K562 (cell line): ENCODE measurements around the gene LMO3. TPM values are rescaled to one million over a fixed set of nuclear protein-coding genes. Genes with fewer than 3 reads are reported as not detected.

Experiments
- ATAC-seq: fragments of 200-7000 bp; cut with Tn5 transposase; 3 replicates; pipeline ENCODE4 v1.9.1; 2020; ENCODE audit warnings: moderate library complexity
- BruUV-seq: library from RNA; stranded (reverse); fragments of 400-500 nt; replicated peaks from 2 replicates; lab custom pipeline; 2021; lab: Mats Ljungman, UMichigan
- CTCF ChIA-PET: fragments of 300-600 bp; formaldehyde crosslinking; extraction: SDS; loops from one replicate; lab custom pipeline; 2021; ENCODE audit warnings: low intra/inter-chr PET ratio; lab: Yijun Ruan, JAX
- POLR2A ChIA-PET: fragments of 300-600, 350-650 bp; sonication (Branson Sonifier 250); formaldehyde crosslinking; extraction: SDS; loops from one replicate; lab custom pipeline; 2021; ENCODE audit warnings: antibody characterized with exemption, inconsistent platforms; lab: Yijun Ruan, JAX
- DNase-seq, 4 experiments: peaks; one replicate each; pipeline versions ENCODE4 v3.0.0 to v3.0.0-alpha.2; 2011 to 2018; ENCODE audit warnings: low spot score in 3 of 4, mixed read lengths in 3 of 4; ENCODE audit errors: extremely low read depth in 1 of 4
- FAIRE-seq: peaks from 2 replicates; lab custom pipeline; 2011; peaks lifted over from hg19 to GRCh38; lab: Jason Lieb, UNC
- H2AFZ ChIP-seq: 2 replicates; pipeline ENCODE4 v1.6.0; 2011; ENCODE audit warnings: low read depth, low read length, control low read depth, inconsistent platforms
- H3K27ac ChIP-seq: fragments of 200-600 bp; 3 replicates; pipeline ENCODE4 v1.8.0; 2011; ENCODE audit warnings: low read depth, mild to moderate bottlenecking, control low read depth, inconsistent platforms, low read length, moderate library complexity, mixed read lengths; ENCODE audit errors: extremely low read depth
- H3K27me3 ChIP-seq, 2 experiments: fragments of 300-600 bp in 1 of 2; 2 replicates in 1 of 2; 3 replicates in 1 of 2; pipeline versions ENCODE4 v1.6.0 to v1.8.0; 2011; ENCODE audit warnings: inconsistent platforms in 2 of 2, low read length in 2 of 2, mild to moderate bottlenecking in 1 of 2, mixed read lengths in 1 of 2, moderate library complexity in 1 of 2; ENCODE audit not compliant: control insufficient read depth in 2 of 2, insufficient read depth in 2 of 2
- H3K36me3 ChIP-seq: fragments of 300-600 bp; 3 replicates; pipeline ENCODE4 v1.8.0; 2011; ENCODE audit warnings: mild to moderate bottlenecking, low read length, inconsistent platforms; ENCODE audit not compliant: control insufficient read depth, insufficient read depth
- H3K4me1 ChIP-seq, 2 experiments: fragments of 200-600 bp in 1 of 2; replicated peaks in 1 of 2; 2 replicates in 1 of 2; 3 replicates in 1 of 2; pipeline versions ENCODE4 v1.5.1 to v1.8.0; 2011; ENCODE audit warnings: inconsistent platforms in 2 of 2, low read length in 2 of 2, mild to moderate bottlenecking in 1 of 2, mixed read lengths in 1 of 2, moderate library complexity in 1 of 2; ENCODE audit not compliant: control insufficient read depth in 2 of 2, insufficient read depth in 2 of 2
- H3K4me2 ChIP-seq: 2 replicates; pipeline ENCODE4 v1.6.1; 2011; ENCODE audit warnings: low read length, control low read depth, inconsistent platforms, mixed read lengths; ENCODE audit not compliant: insufficient read depth
- H3K4me3 ChIP-seq: fragments of 200-600 bp; sonication (generic), shearing (Covaris generic); 2 replicates; pipeline ENCODE4 v1.5.1; 2016; ENCODE audit warnings: control low read depth, inconsistent platforms
- H3K79me2 ChIP-seq: fragments of 200-600 bp; 3 replicates; pipeline ENCODE4 v1.8.0; 2011; ENCODE audit warnings: low read length, inconsistent platforms; ENCODE audit not compliant: control insufficient read depth, insufficient read depth
- H3K9ac ChIP-seq, 2 experiments: 2 replicates each; pipeline versions ENCODE4 v1.6.0 to v1.6.1; 2011; ENCODE audit warnings: low read depth in 2 of 2, low read length in 2 of 2, control low read depth in 1 of 2, inconsistent platforms in 1 of 2, mild to moderate bottlenecking in 1 of 2, mixed read lengths in 1 of 2; ENCODE audit not compliant: insufficient read depth in 1 of 2
- H3K9me1 ChIP-seq: one replicate; pipeline ENCODE4 v1.6.0; 2011; ENCODE audit warnings: inconsistent platforms, mild to moderate bottlenecking, low read length, moderate library complexity; ENCODE audit not compliant: control insufficient read depth, insufficient read depth
- H3K9me3 ChIP-seq: replicated peaks from 2 replicates; pipeline ENCODE4 v1.5.1; 2011; ENCODE audit warnings: low read depth, low read length, inconsistent platforms; ENCODE audit not compliant: control insufficient read depth, insufficient read depth
- H4K20me1 ChIP-seq: replicated peaks from 2 replicates; pipeline ENCODE4 v1.6.1; 2011; ENCODE audit warnings: low read length, inconsistent platforms, mixed read lengths; ENCODE audit not compliant: control insufficient read depth, insufficient read depth
- ARNT ChIP-seq, 2 experiments: fragments of 450-650 bp; IDR thresholded peaks; 2 replicates each; pipeline ENCODE4 v1.6.1; 2016; ENCODE audit warnings: mild to moderate bottlenecking in 1 of 2
- FIP1L1 ChIP-seq: fragments of 200-400 bp; formaldehyde crosslinking; IDR thresholded peaks from 2 replicates; pipeline ENCODE4 v1.6.1; 2018; ENCODE audit warnings: mild to moderate bottlenecking, low read depth, low read length; ENCODE audit not compliant: poor library complexity, severe bottlenecking
- KAT8 ChIP-seq: fragments of 450-650 bp; IDR thresholded peaks from 2 replicates; pipeline ENCODE4 v1.6.1; 2016; ENCODE audit warnings: low read depth, mild to moderate bottlenecking
- NELFE ChIP-seq: IDR thresholded peaks from 2 replicates; pipeline ENCODE4 v1.6.1; 2011; ENCODE audit warnings: mild to moderate bottlenecking; ENCODE audit not compliant: insufficient read depth, insufficient read length
- NR3C1 ChIP-seq: sonication (generic); formaldehyde crosslinking; IDR thresholded peaks from 2 replicates; pipeline ENCODE4 v1.8.1; 2022; ENCODE audit warnings: missing genetic modification reagents
- TEAD2 ChIP-seq: fragments of 450-650 bp; IDR thresholded peaks from 2 replicates; pipeline ENCODE4 v1.6.1; 2016; ENCODE audit warnings: missing genetic modification characterization, control low read depth, missing compliant biosample characterization
- ZNF3 ChIP-seq: fragments of 250-450 bp; sonication (Bioruptor Pico); IDR thresholded peaks from 2 replicates; pipeline ENCODE4 v1.5.0; 2021; ENCODE audit warnings: mild to moderate bottlenecking, moderate library complexity
- ZNF347 ChIP-seq: fragments of 450-650 bp; formaldehyde crosslinking; IDR thresholded peaks from 2 replicates; pipeline ENCODE4 v1.4.0; 2020; ENCODE audit warnings: low read depth, mild to moderate bottlenecking, moderate library complexity
- WGBS: fragments of 100-300 bp; shearing (Covaris generic); methylation state at CpG from one replicate; pipeline ENCODE4 v1.1.6; 2016; ENCODE audit warnings: low coverage, mixed read lengths; ENCODE audit not compliant: insufficient coverage; ENCODE audit errors: missing lambda C conversion rate; 5-methylcytosine and 5-hydroxymethylcytosine counted together
- in situ Hi-C: fragments of 300-500 bp; cut with MboI; formaldehyde crosslinking; loops from 4 replicates; pipeline ENCODE4 v1.15.0; 2018; ENCODE audit warnings: inconsistent platforms, mixed read lengths
- intact Hi-C: fragments of 100-400 bp; cut with micrococcal nuclease; formaldehyde crosslinking; loops from 2 replicates; pipeline ENCODE4 v1.14.2; 2022
- polyA plus RNA-seq, 8 experiments: library from polyadenylated mRNA; depleted of rRNA in 4 of 8; stranded (reverse) in 5 of 8; unstranded in 3 of 8; fragments of >200 nt; fragmentation: Nextera tagmentation in 2 of 8; fragmentation: Illumina TruSeq in 1 of 8; extraction: Ambion mirVana in 2 of 8; extraction: Trizol in 1 of 8; gene quantifications; 2 replicates each; pipeline versions ENCODE4 v1.2.1 to v1.2.3, GENCODE V29; 2011 to 2014; ENCODE audit warnings: inconsistent platforms in 1 of 8, missing spikeins in 1 of 8
- total RNA-seq, 7 experiments: library from RNA; depleted of rRNA in 6 of 7; stranded (reverse); fragments of >200 nt in 6 of 7; fragmentation: Illumina TruSeq in 2 of 7; extraction: Trizol in 2 of 7; gene quantifications; 2 replicates each; pipeline versions ENCODE4 v1.2.1 to v1.2.3, GENCODE V29; 2011 to 2021; ENCODE audit warnings: low replicate concordance in 1 of 7

LMO3 gene
- total and polyA plus RNA-seq, 9 of the 15 experiments (the other 6 are each of a cell fraction or from before 2014, with no cell fraction given): 0.04 to 0.40 (median 0.05) TPM; not detected in 6

- POLR2A ChIA-PET: no interaction called here
- intact Hi-C loops (no loop called here), in situ Hi-C loops (no loop called here)
- no peaks in the 10 kb centered on the region for H3K36me3 ChIP-seq
- no peaks in the 10 kb centered on the region for H4K20me1 ChIP-seq
- no peak overlapping the region for H3K9ac ChIP-seq
- H3K9me1 ChIP-seq: no peaks in the 10 kb centered on the region
- TF ChIP-seq ZNF3 (CRISPR knock-in tag): no peak
- TF ChIP-seq ZNF347 (CRISPR knock-in tag): no peak
- no peak for TF ChIP-seq NELFE
- H3K4me3 ChIP-seq: no peak overlapping the region
- no peak overlapping the region for H2AFZ ChIP-seq
- BruUV-seq: no TSS peak
- 0% methylated on average over 5 of the region's 6 CpGs for WGBS
- H3K27ac ChIP-seq: no peak overlapping the region
- CTCF ChIA-PET: no interaction called here
- H3K4me2 ChIP-seq: no peak overlapping the region
- no peaks in the 10 kb centered on the region for H3K79me2 ChIP-seq
- no peak for FAIRE-seq
- DNase-seq: no peak
- no peaks in the 10 kb centered on the region for H3K27me3 ChIP-seq
- H3K9me3 ChIP-seq: no peaks in the 10 kb centered on the region
- ATAC-seq: no peak
- H3K4me1 ChIP-seq: no peaks in the 10 kb centered on the region
Observed at GRCh38 chr12:16562921-16563320, 43.0 kb downstream of the LMO3 start.

GRCh38 chr12:16562435-16562834 is 43.5 kb downstream of the LMO3 start:
- H3K4me3 ChIP-seq: no peak overlapping the region
- in situ Hi-C loops: no loop called here
- H3K9me3 ChIP-seq: no peaks in the 10 kb centered on the region
- H3K9me1 ChIP-seq: no peaks in the 10 kb centered on the region
- no peak overlapping the region for H3K27ac ChIP-seq
- no peak overlapping the region for H2AFZ ChIP-seq
- no peak overlapping the region for H3K4me2 ChIP-seq
- TF ChIP-seq FIP1L1 (no peak), NR3C1 (CRISPR knock-in tag) (no peak), KAT8 (no peak), TEAD2 (no peak), ARNT (IDR thresholded peaks at IDR 0.05) (no peak)
- no peak overlapping the region for H3K9ac ChIP-seq
- H3K4me1 ChIP-seq: no peaks in the 10 kb centered on the region
- no TSS peak for BruUV-seq
- POLR2A ChIA-PET: no interaction called here
- intact Hi-C loops: no loop called here
- ATAC-seq: no peak
- FAIRE-seq: no peak
- DNase-seq: no peak
- H3K27me3 ChIP-seq: no peaks in the 10 kb centered on the region
- CTCF ChIA-PET: no interaction called here
- H3K79me2 ChIP-seq: no peaks in the 10 kb centered on the region
- H4K20me1 ChIP-seq: no peaks in the 10 kb centered on the region
- no peaks in the 10 kb centered on the region for H3K36me3 ChIP-seq
- WGBS: 0% methylated on average over 3 of the region's 3 CpGs
